ENCODE measurements around the gene EPHB1. TPM values are rescaled to one million over a fixed set of nuclear protein-coding genes. Genes with fewer than 3 reads are reported as not detected.
"Not testable (repeated sequence)": the region's sequence is repeated elsewhere in the genome, so short reads cannot be mapped to it uniquely, and the experiment has no call there.

The EPHB1 gene
- total RNA-seq, 4 donors from 2014 or later, result 11.1 to 14.2 (median 13.0) TPM

GRCh38 chr3:134992180-134992579 is 197.1 kb downstream of the EPHB1 start:
- WGBS, 2 donors, result 86 to 88% methylated on average over 7 of the region's 7 CpGs
- H3K4me3 ChIP-seq (ENCODE audit: low read depth, poor library complexity, severe bottlenecking), result no peak overlapping the region
- no peak for DNase-seq (ENCODE audit: low spot score in 2 of 2)
- intact Hi-C loops (cut with DNase I; ENCODE audit: low total_unique reads), result no loop called here
- TF ChIP-seq CTCF (IDR thresholded peaks at IDR 0.05), result no peak
- no peak for TF ChIP-seq POLR2A (IDR thresholded peaks at IDR 0.05)

GRCh38 chr3:134992586-134992985 is 197.5 kb downstream of the EPHB1 start:
- no peak for TF ChIP-seq POLR2A (IDR thresholded peaks at IDR 0.05)
- TF ChIP-seq CTCF (IDR thresholded peaks at IDR 0.05), result no peak
- no peak overlapping the region for H3K4me3 ChIP-seq (ENCODE audit: low read depth, poor library complexity, severe bottlenecking)
- intact Hi-C loops (cut with DNase I; ENCODE audit: low total_unique reads), result no loop called here
- 0 to 50% methylated on average over 1 of the region's 1 CpG for WGBS, 2 donors
- DNase-seq (ENCODE audit: low spot score in 2 of 2), result no peak

GRCh38 chr3:134993011-134993410 is 198.0 kb downstream of the EPHB1 start:
- TF ChIP-seq POLR2A (IDR thresholded peaks at IDR 0.05) (no peak), CTCF (IDR thresholded peaks at IDR 0.05) (no peak)
- DNase-seq (ENCODE audit: low spot score in 2 of 2), result no peak
- WGBS, 2 donors, result 40 to 50% methylated on average over 1 of the region's 1 CpG
- intact Hi-C loops (cut with DNase I; ENCODE audit: low total_unique reads), result no loop called here
- H3K4me3 ChIP-seq (ENCODE audit: low read depth, poor library complexity, severe bottlenecking), result no peak overlapping the region

- intact Hi-C loops (cut with DNase I; ENCODE audit: low total_unique reads), result no loop called here
- no peak overlapping the region for H3K4me3 ChIP-seq (ENCODE audit: low read depth, poor library complexity, severe bottlenecking)
- no peak for DNase-seq (ENCODE audit: low spot score in 2 of 2)
- TF ChIP-seq CTCF (IDR thresholded peaks at IDR 0.05) (no peak), POLR2A (IDR thresholded peaks at IDR 0.05) (no peak)
Observed at GRCh38 chr3:134998158-134998557, 203.1 kb downstream of the EPHB1 start.

- TF ChIP-seq CTCF (IDR thresholded peaks at IDR 0.05) (no peak), POLR2A (IDR thresholded peaks at IDR 0.05) (no peak)
- intact Hi-C loops (cut with DNase I; ENCODE audit: low total_unique reads), result no loop called here
- WGBS, 2 donors, result 76 to 80% methylated on average over 3 of the region's 3 CpGs
- no peak for DNase-seq (ENCODE audit: low spot score in 2 of 2)
- no peak overlapping the region for H3K4me3 ChIP-seq (ENCODE audit: low read depth, poor library complexity, severe bottlenecking)
Observed at GRCh38 chr3:134998855-134999254, 203.8 kb downstream of the EPHB1 start.

- TF ChIP-seq CTCF (IDR thresholded peaks at IDR 0.05) (no peak), POLR2A (IDR thresholded peaks at IDR 0.05) (no peak)
- intact Hi-C loops (cut with DNase I; ENCODE audit: low total_unique reads), result no loop called here
Observed at GRCh38 chr3:135000465-135000864, 205.4 kb downstream of the EPHB1 start.

GRCh38 chr3:135005616-135006015 is 210.6 kb downstream of the EPHB1 start:
- H3K4me3 ChIP-seq (ENCODE audit: low read depth, poor library complexity, severe bottlenecking); intact Hi-C loops (cut with DNase I; ENCODE audit: low total_unique reads); DNase-seq (ENCODE audit: low spot score in 2 of 2): not testable (repeated sequence)
- 95 to 97% methylated on average over 18 to 19 of the region's 19 CpGs for WGBS, 2 donors

More at GRCh38 chr3:135000465-135000864, 205.4 kb downstream of the EPHB1 start:
- no peak for DNase-seq (ENCODE audit: low spot score in 2 of 2)
- H3K4me3 ChIP-seq (ENCODE audit: low read depth, poor library complexity, severe bottlenecking), result no peak overlapping the region
- WGBS, 2 donors, result 66 to 78% methylated on average over 4 of the region's 4 CpGs
